GM21528 (cell line): ENCODE measurements around the gene PIK3C2G.

Source experiments
- ATAC-seq: cut with Tn5 transposase; IDR thresholded peaks from one replicate; pipeline ENCODE4 v1.9.1; 2021; ENCODE audit warnings: mild to moderate bottlenecking, moderate library complexity; ENCODE audit not compliant: unreplicated experiment, low FRiP score

Gene PIK3C2G

DNA sequence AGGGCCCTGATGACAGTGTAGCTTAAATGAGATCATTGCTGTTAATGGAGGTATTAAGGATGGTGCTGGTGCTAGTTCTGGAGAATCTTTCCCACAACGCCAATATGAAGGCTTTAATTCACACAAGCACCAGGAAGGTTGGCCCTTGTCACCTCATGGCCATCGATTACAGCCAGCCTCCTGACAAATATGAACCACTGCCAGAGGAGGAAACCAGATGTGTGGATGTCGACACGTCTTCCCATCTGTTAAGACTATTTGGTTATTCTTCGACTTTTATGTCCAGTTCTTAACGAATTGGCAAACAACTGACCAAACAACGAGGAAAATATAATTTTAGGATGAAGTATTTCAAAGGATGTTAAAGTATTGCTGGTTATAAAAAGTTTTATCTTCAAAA, 79.5 kb downstream of the PIK3C2G start:
- ATAC-seq, result no peak

DNA sequence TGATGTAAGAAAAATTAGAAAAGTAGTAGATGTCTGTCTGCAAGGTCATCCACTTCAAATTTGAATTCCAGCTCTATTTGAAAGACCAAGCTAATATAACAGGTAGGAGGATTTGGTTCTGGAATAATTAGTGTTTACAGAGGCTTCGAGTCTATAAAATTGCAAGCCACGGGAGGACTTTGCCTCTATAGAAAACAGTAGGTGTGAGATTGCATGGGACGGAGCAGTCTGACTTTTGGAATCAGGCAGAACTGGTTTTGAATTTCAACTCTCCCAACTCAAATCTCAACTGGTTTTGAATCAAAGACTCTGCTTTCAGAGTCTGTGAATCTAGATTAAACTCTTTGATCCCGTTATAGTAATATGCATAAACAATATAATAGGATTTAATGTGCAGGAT, 82.4 kb downstream of the PIK3C2G start:
- ATAC-seq, result no peak

GRCh38 chr12:18345021-18345735, 83.9 kb downstream of the PIK3C2G start:
- no peak for ATAC-seq

- ATAC-seq, result no peak
These were observed 91.0 kb downstream of the PIK3C2G start for GRCh38 chr12:18352312-18352711.

DNA sequence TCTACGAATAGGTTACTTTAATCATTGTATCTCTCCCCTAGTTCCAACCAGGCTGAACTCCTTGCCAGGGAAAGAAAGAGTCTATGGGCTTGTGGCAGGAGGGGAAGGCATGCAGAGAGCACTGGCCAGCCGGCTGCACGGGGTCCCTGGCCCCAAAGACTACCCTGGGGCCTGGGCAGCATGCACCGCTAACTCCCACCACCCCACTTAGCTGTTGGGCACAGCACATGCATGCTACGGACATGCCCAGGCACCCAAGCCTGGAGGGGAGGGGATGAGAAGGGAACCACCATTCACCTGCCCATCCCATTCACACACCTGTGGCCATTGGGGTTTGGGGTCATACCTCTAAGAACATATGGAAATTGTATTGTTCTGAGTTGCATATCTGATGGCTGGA, 94.1 kb downstream of the PIK3C2G start:
- no peak for ATAC-seq

DNA sequence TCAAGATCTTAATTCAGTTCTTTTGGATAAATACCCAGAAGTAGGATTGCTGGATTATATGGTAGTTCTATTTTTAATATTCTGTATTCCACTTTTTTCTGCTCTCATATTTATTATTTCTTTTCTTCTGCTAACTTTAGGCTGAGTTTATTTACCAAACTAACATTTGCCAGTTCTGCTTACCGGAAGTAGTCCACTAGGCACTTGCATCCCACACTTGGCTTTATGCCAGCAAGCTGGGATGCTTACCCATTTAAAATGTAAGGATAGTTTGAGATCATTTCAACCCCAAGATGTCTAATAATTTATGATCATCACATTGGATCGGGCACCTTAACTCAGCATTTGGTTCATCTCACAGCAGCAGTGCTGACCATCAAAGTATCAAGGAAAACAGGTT, 96.8 kb downstream of the PIK3C2G start:
- no peak for ATAC-seq

GRCh38 chr12:18358930-18359329, 97.6 kb downstream of the PIK3C2G start:
- ATAC-seq, result no peak

DNA sequence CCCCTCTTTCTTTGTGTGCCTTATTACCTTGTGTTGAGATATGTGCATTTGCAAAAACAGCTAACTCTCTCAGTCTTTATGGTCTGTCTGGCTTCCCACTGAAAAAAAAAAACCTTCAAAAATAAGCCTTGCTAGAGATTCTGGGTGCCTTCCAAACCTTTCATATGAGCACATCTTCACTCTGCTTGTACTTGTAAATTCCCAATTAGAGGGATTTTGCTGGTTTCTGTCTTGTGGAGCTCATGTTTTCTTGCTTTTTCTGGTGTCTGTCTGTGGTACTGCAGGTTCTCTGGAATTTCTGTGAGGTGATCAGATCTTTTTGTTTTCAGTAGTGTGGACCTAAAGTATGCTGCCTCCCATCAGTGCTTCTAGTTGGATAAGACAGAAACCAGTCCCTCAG, 100.1 kb downstream of the PIK3C2G start:
- ATAC-seq, result no peak

DNA sequence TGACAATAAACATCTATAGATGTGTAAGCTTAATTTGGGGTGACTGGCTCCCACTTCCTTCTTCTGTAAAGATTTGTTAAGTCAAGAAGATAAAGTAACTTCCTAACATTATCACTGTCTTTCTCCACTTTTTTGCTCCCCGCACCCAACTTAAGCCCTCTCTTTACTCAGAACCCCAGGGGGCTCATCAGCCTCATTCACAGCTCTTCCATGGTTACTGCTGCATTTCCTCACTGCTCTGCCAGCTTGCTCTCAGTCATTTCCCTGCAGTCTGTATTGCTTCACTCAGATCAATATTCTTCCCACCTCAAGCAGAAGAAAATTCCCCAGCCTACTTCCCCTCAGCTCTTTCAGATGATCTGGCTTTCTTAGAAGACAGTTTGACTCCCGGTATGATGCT, 102.0 kb downstream of the PIK3C2G start:
- no peak for ATAC-seq

- ATAC-seq, result no peak
These were observed 107.3 kb downstream of the PIK3C2G start for GRCh38 chr12:18368594-18368993.

GRCh38 chr12:18373181-18373580, 111.9 kb downstream of the PIK3C2G start:
- no peak for ATAC-seq

DNA sequence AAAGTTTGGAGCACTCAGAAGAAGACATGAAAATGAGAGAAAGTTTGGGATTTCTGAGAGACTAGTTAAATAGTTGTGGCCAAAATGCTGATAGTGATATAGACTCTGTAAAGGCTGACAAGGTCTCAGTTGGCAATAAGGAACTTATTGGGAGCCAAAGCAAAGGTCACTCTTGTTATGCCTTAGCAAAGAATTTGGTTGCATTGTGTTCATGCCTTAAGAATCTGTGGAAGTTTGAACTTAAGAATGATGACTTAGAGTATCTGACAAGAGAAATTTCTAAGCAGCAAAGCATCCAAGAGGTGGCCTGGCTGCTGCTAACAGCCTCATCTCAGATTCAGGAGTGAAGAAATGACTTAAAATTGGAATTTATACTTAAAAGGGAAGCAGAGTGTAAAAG, 113.8 kb downstream of the PIK3C2G start:
- ATAC-seq, result no peak

DNA sequence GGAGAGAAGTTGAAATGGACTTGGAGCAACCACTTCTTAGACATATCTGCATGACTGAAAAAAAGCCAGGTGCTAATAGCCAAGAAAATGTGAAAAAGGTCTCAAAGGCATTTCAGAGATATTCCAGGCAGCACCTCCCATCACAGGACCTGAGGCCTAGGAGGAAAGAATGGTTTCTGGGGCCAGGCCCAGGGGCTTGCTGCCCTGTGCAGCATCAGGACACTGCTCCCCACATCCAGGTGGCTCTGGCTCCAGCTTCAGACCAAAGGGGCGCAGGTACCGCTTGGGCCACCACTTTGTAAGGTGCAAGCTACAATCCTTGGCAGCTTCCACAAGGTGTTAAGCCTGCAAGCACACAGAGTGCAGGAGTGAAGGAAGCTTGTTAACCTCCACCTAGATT, 114.3 kb downstream of the PIK3C2G start:
- no peak for ATAC-seq

DNA sequence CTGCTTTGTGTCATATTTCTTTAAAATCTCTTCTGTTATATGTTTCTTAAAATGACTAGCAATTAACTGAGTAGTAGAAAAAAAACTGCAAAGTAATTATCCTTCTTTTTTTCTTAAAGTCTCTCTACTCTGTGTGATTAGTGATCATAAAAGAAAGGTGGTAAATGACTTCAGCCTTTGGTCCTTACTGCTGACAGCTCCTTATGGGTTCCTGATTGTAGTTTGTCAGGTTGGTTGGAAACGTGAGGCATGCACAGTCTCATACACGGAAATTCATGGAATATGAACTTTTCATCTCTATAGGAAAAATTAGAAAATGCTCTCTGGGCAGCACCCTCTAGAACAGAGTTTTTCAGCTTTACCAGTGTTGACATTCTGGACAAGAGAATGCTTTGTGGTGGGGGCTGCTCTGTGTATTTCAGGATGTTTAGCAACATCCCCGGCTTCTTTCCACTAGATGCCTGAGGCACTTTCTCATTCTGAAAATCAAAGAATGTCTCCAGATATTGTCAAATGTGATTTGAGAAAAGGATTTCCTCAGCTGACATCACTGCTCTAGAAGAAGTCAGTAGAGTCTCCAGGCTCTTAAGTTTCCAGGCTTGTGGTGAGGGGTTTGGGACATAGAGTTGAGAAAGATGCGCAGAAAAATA, 121.0 kb downstream of the PIK3C2G start:
- no peak for ATAC-seq

DNA sequence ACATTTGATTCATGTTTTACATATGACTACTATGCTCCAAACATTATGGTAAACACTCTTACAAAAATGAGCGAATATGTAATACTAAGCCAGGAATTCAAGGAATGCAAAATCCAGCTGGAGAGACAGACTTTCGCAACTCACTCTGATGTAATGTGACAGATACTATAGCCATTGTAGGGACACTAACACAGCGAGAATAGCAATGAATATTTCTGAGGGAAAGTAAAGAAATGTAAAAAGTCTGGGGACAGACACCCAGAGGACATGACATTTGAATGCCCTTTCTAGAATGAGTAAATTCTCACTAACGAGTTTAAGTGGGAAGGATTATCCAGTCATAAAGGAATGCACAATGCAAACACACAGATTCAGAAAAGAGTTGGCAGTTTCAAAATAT, 121.9 kb downstream of the PIK3C2G start:
- no peak for ATAC-seq

GRCh38 chr12:18387706-18388105, 126.4 kb downstream of the PIK3C2G start:
- ATAC-seq, result no peak

DNA sequence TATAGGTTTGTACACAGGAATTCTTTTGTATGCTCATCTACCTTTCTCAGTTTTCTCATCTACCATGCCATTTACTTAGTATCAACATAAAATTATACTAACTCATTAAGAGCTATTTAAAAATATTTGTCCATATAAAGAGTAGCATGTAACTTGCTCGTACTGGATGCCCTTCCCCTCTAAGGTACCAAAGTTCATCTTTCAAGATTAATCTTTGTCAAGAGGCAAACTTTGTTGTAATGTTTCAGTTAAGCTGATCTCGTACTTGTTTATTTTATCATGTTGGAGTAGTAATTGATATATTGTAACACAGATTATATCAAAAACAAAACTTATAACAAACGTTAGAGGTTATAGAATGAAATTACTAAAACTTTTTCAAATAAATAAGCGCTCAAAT, 128.5 kb downstream of the PIK3C2G start:
- ATAC-seq, result no peak

DNA sequence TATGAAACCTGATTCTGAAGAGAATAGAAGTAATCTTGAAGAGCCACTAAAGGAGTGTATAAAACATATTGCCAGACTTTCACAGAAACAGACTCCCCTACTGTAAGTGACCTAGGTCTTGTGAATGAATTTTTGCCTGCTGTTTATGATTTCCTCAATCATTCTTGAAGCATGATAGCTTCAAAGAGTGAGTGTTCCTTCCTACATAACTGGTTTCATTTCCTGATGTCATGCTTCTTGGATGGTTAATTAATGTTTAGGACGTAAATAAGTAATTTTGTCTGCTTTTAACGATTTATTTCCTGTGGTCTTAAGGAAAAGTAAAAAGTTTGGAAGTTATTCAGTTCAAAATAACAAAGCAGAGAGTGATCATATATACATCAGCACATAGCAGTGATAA, 129.8 kb downstream of the PIK3C2G start:
- no peak for ATAC-seq

GRCh38 chr12:18394742-18395141, 133.4 kb downstream of the PIK3C2G start:
- ATAC-seq, result no peak

DNA sequence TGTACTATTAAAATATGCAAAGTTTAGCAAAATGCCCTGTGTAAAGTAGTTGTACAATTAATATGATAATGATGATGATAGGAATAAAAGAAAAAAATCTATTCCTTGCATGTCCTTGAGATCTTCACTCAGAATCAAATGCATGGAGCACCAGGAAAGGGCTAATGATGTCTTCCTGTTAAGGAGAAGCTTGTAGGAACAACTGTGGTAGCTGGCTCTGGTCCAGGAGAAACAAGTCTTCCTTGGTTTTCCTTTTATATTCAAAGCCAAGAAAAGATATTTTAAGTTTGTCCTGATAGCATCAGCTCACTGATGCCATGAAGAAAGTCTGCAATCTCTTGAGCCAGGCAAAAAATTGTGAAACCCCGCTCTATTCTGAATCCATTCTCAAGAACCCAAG, 138.9 kb downstream of the PIK3C2G start:
- no peak for ATAC-seq

DNA sequence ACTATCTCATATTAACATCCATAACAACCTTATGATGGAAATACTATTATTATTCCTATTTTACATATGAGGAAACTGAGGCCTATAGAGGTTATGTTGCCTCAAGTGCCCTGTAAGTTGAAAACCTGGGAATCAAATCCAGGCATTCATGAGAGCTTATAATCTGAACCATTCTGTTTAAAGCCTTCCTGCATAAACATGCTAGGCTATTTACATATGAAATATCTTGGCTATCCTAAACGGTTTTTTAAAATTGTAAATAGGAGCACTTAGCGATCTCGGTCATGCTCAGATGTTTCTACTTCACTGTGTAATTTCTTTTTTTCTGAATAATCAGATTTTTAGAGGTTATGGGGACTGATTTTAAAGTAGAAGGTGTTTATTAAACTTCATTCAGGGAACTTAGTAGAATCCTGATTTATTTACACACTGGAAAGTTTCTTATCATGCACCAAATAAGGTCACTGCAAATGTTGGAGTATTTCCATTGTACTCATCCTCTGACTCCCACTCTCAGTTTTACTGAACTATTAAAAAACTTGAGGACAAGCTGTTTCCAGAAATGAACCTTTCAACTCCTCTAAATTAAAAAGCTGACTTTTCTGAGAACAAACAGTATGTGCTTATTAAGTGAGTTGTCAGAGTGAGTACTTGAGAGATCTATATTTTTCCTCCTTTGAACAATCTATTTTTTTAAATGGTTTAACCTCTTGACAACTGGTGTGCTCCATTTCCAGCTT, 141.7 kb downstream of the PIK3C2G start:
- no peak for ATAC-seq

GRCh38 chr12:18411453-18411852, 150.1 kb downstream of the PIK3C2G start:
- ATAC-seq, result no peak
